ENCODE data around the gene ZFYVE26.
"Not testable (repeated sequence)": the region's sequence is repeated elsewhere in the genome, so short reads cannot be mapped to it uniquely, and the experiment has no call there.

The ZFYVE26 gene

GRCh38 chr14:67704484-67705089 lies 111.8 kb downstream of the ZFYVE26 start:
- DNase-seq = no peak

GRCh38 chr14:67703997-67704396 lies 112.4 kb downstream of the ZFYVE26 start:
- no peak for DNase-seq

GRCh38 chr14:67701492-67701891 lies 114.9 kb downstream of the ZFYVE26 start, which contains the start of gene RDH12:
RDH12 (plus strand) TSS chr14:67701886; CDS start chr14:67722643, 20,757 bp downstream.
- DNase-seq = not testable (repeated sequence)

GRCh38 chr14:67698179-67698578 lies 118.2 kb downstream of the ZFYVE26 start:
- no peak for DNase-seq

- no peak for DNase-seq
These were observed 119.4 kb downstream of the ZFYVE26 start for GRCh38 chr14:67697006-67697405.
